OCI-LY7 (cell line): ENCODE results near the gene JOSD2. TPM values are rescaled to one million over a fixed set of nuclear protein-coding genes. Genes with fewer than 3 reads are reported as not detected.

ENCODE experiments used
- BruUV-seq: library from RNA; stranded (reverse); fragments of 400-500 nt; replicated peaks from 2 replicates; lab custom pipeline; 2021; lab: Mats Ljungman, UMichigan
- CTCF ChIA-PET: fragments of 300-600 bp; sonication (Branson Sonifier 250); formaldehyde crosslinking; loops from one replicate; lab custom pipeline; 2022; ENCODE audit warnings: antibody characterized with exemption; ENCODE audit not compliant: unreplicated experiment; lab: Charles Lee
- POLR2A ChIA-PET: fragments of 300-600 bp; sonication (Branson Sonifier 250); formaldehyde crosslinking; loops from one replicate; lab custom pipeline; 2022; ENCODE audit warnings: antibody characterized with exemption; lab: Charles Lee
- DNase-seq: peaks from one replicate; pipeline ENCODE4 v3.0.0-alpha.2; 2015; ENCODE audit warnings: low spot score
- H2AFZ ChIP-seq: fragments of 200-600 bp; sonication (generic), shearing (Covaris generic); 2 replicates; pipeline ENCODE4 v1.6.1; 2014; ENCODE audit warnings: mild to moderate bottlenecking, antibody characterized with exemption, low read length, moderate library complexity
- H3K27ac ChIP-seq: fragments of 200-600 bp; sonication (generic); 2 replicates; pipeline ENCODE4 v1.5.1; 2014; ENCODE audit warnings: mixed run types, low read depth, mild to moderate bottlenecking, moderate library complexity, low read length, inconsistent platforms; ENCODE audit not compliant: poor library complexity, severe bottlenecking
- H3K36me3 ChIP-seq: fragments of 200-600 bp; sonication (generic); 2 replicates; pipeline ENCODE4 v1.6.1; 2014; ENCODE audit warnings: mild to moderate bottlenecking, antibody characterized with exemption, low read length, moderate library complexity, mixed read lengths; ENCODE audit not compliant: insufficient read depth
- H3K4me1 ChIP-seq: fragments of 200-600 bp; sonication (generic); 2 replicates; pipeline ENCODE4 v1.5.1; 2014; ENCODE audit warnings: mild to moderate bottlenecking, low read length; ENCODE audit not compliant: insufficient read depth, poor library complexity, severe bottlenecking
- H3K4me2 ChIP-seq: fragments of 200-600 bp; sonication (generic); 2 replicates; pipeline ENCODE4 v1.6.1; 2014; ENCODE audit warnings: mild to moderate bottlenecking, low read length
- H3K4me3 ChIP-seq: fragments of 200-600 bp; sonication (generic); 2 replicates; pipeline ENCODE4 v1.5.1; 2014; ENCODE audit warnings: mild to moderate bottlenecking, low read depth, low read length; ENCODE audit not compliant: poor library complexity, severe bottlenecking
- H3K79me2 ChIP-seq: fragments of 200-600 bp; sonication (generic); 2 replicates; pipeline ENCODE4 v1.6.1; 2016; ENCODE audit warnings: low read depth, mild to moderate bottlenecking, low read length, moderate library complexity, mixed read lengths; ENCODE audit not compliant: insufficient read depth
- H3K9me2 ChIP-seq: fragments of 200-600 bp; sonication (generic); 2 replicates; pipeline ENCODE4 v1.6.1; 2016; ENCODE audit warnings: mild to moderate bottlenecking, low read length, mixed read lengths; ENCODE audit not compliant: insufficient read depth
- H3K9me3 ChIP-seq: fragments of 200-600 bp; sonication (generic); 2 replicates; pipeline ENCODE4 v1.6.1; 2014; ENCODE audit warnings: mild to moderate bottlenecking, mixed run types, low read length, mixed read lengths
- H4K20me1 ChIP-seq: fragments of 200-600 bp; sonication (generic); 2 replicates; pipeline ENCODE4 v1.6.1; 2014; ENCODE audit warnings: mild to moderate bottlenecking, antibody characterized with exemption, low read length, moderate library complexity, mixed read lengths; ENCODE audit not compliant: insufficient read depth
- CTCF ChIP-seq: fragments of 200-600 bp; sonication (generic); conservative IDR thresholded peaks from 2 replicates; pipeline ENCODE4 v1.5.1; 2014; ENCODE audit warnings: mild to moderate bottlenecking, antibody characterized with exemption, low read length, moderate library complexity, mixed read lengths
- EZH2phosphoT487 ChIP-seq: fragments of 200-600 bp; sonication (generic); IDR thresholded peaks from 2 replicates; pipeline ENCODE4 v1.6.1; 2018; ENCODE audit warnings: low read depth, borderline replicate concordance, mild to moderate bottlenecking, mixed run types, antibody characterized with exemption, low read length, moderate library complexity, mixed read lengths
- intact Hi-C: fragments of 100-400 bp; cut with micrococcal nuclease; formaldehyde crosslinking; loops from one replicate; pipeline ENCODE4 v1.10.0; 2022; ENCODE audit not compliant: unreplicated experiment
- total RNA-seq, 2 experiments: library from RNA; depleted of rRNA in 1 of 2; stranded (reverse); fragments of >200 nt in 1 of 2; shearing (Covaris generic) in 1 of 2; gene quantifications; 2 replicates each; pipeline ENCODE4 v1.2.3, GENCODE V29; 2014 to 2022

JOSD2 gene
- total RNA-seq, 2 experiments from 2014 or later = 13.0 to 17.8 TPM

DNA sequence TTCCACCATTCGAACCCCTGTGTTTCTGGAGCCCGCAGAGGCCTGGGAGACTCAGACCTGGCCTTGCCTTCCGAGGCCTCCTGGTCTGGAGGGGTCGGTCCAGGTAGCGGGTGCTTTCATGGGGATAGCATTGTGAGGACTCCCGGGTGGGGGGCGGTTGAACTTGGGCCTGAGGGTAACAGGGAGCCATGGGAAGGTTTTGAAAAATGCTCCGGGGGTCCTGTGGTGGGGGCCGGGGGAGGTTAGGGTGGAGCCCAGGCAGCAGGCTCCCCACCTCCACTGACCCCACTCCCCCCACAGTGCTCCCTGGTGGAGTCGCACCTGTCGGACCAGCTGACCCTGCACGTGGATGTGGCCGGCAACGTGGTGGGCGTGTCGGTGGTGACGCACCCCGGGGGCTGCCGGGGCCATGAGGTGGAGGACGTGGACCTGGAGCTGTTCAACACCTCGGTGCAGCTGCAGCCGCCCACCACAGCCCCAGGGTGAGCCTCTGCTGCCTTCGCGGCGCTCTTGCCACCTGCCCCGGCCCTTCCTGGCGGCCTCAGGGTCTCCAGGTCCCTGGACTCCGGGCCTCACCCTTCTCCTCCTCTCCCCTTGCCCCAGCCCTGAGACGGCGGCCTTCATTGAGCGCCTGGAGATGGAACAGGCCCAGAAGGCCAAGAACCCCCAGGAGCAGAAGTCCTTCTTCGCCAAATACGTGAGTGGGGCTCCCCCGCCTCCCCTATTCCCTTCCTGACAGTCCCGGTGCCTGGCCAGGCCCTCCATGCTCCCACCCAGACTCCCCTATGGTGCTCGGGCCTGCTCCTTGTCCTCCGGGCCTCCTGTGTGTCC is 30.5 kb downstream of the JOSD2 start:
- TF ChIP-seq CTCF = no peak
- Histone ChIP-seq H3K9me3 (peaks cover 12% of the 10 kb centered on the region), H3K4me3 (no peak overlapping the region), H3K27ac (no peak overlapping the region), H3K79me2 (peaks cover 22% of the 10 kb centered on the region), H3K4me1 (peaks cover 10% of the 10 kb centered on the region), H2AFZ (no peak overlapping the region), H4K20me1 (no peaks in the 10 kb centered on the region), H3K4me2 (no peak overlapping the region), H3K9me2 (no peaks in the 10 kb centered on the region), H3K36me3 (peaks cover 80% of the 10 kb centered on the region)
- POLR2A ChIA-PET = no interaction called here
- no TSS peak for BruUV-seq
- intact Hi-C loops = no loop called here
- CTCF ChIA-PET = no interaction called here
- no peak for DNase-seq

DNA sequence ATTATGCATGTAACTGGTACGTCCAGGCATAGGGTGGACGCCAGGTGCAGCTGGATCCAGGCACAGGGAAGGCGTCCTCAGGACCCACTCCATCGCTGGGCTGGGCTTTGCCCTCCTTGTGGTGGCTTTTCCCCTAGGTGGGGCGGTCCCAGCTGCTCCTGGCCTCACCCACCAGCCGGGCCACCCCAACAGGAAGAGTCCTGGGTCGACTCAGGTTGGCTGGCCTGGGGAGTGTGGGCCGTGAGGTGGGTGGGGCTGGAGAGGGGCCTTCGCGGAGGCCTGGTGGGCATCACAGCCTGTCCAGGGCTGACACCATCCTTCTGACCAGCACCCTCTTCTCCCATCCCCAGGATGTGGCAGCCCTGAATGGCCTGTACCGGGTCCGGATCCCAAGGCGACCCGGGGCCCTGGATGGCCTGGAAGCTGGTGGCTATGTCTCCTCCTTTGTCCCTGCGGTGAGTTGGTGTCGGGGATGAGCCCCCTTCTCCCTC is 31.2 kb downstream of the JOSD2 start:
- Histone ChIP-seq H3K79me2 (peaks cover 22% of the 10 kb centered on the region), H3K4me2 (no peak overlapping the region), H3K4me3 (no peak overlapping the region), H3K27ac (no peak overlapping the region), H4K20me1 (no peaks in the 10 kb centered on the region), H3K9me3 (peaks cover 12% of the 10 kb centered on the region), H3K36me3 (peaks cover 73% of the 10 kb centered on the region), H3K9me2 (no peaks in the 10 kb centered on the region), H2AFZ (no peak overlapping the region), H3K4me1 (peaks cover 10% of the 10 kb centered on the region)
- intact Hi-C loops = no loop called here
- CTCF ChIA-PET = no interaction called here
- POLR2A ChIA-PET = no interaction called here
- DNase-seq = no peak
- no peak for TF ChIP-seq EZH2phosphoT487
- TF ChIP-seq CTCF = no peak
- no TSS peak for BruUV-seq
